HL-60/S4 treated with retinoic acid at 250 ng/mL for 4 days and 3 days (cell line): ENCODE measurements around the gene LCOR.
"Not testable (repeated sequence)": the region's sequence is repeated elsewhere in the genome, so short reads cannot be mapped to it uniquely, and the experiment has no call there.

Source experiments
- in situ Hi-C: fragments of 300-500 bp; cut with MboI; formaldehyde crosslinking; loops from 2 replicates; pipeline ENCODE4 v1.7.0; 2022; ENCODE audit warnings: low sequenced_read_pairs

The LCOR gene

DNA sequence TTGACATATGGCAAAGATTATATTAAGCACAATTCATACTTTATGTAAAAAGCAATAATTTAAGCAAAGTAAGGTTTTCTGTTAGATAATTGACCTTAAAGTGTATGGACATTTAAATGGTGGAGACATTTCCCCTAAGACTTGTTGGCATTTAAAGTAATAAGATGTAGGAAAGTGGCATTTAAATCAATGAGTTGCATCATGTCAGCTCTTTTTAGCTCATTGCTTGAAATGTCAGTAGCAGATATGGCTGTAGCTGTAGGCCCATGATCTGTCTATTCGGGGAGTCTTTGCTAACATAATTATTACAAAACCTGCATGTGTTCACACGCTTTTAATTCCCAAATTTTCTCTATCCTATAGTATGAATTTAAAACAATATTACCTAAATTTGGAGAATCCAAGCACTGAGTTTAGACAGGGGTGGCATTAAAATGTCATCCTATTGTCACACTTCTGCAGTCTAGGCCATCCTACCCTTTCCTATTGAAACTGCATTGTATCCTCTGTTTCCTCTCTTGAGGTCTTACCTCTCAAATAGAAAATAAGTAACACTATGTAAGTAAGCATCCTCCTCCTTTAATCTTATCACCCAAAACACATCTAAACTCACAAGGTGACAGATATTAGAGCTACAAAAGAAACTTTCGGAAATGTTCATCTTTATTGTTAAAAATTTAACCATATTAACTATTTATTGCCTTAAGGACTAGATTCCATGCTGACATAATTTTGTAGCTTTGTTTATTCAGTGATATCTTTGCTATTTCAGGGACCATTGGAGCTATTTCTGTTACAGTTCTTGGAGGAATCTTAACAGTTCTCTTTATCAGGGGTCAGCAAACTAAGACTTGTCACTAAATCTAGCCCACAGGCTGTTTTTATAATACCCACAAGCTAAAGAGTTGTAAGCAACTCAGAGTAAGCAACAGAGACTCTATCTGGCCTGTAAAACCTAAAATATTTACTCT is 91.2 kb downstream of the LCOR start:
- in situ Hi-C loops = no loop called here

DNA sequence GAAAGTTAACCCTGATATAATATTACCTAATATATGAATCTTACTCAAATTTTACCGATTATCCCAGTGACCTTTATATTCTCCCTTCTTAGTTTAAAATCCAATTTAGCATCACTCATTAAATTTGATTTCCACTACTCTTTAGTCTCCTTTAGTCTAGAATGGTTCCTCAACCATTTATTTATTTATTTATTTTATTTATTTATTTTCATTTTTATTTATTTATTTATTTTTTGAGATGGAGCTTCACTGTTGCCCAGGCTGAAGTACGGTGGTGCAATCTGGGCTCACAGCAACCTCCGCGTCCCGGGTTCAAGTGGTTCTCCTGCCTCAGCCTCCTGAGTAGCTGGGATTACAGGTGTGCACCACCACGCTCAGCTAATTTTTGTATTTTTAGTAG is 92.8 kb downstream of the LCOR start:
- in situ Hi-C loops = no loop called here

GRCh38 chr10:96930469-96930868 is 98.4 kb downstream of the LCOR start:
- in situ Hi-C loops = no loop called here

GRCh38 chr10:96935148-96935547 is 103.0 kb downstream of the LCOR start:
- in situ Hi-C loops = no loop called here

- in situ Hi-C loops = no loop called here
Measured at GRCh38 chr10:96935810-96936209, 103.7 kb downstream of the LCOR start.

DNA sequence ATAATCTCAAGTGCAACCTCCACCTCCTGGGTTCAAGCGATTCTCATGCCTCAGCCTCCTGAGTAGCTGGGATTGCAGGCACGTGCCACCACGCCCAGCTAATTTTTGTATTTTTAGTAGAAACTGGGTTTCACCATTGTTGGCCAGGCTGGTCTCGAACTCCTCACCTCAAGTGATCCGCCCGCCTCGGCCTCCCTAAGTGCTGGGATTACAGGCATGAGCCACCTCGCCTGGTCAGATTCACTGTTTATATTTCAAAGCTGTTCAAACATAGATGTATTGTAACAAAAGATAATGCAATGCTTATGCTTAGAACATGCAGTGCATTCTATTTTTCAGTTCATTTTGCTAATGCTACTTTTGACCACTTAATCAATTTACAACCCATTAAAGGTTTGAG is 111.1 kb downstream of the LCOR start:
- in situ Hi-C loops = not testable (repeated sequence)

DNA sequence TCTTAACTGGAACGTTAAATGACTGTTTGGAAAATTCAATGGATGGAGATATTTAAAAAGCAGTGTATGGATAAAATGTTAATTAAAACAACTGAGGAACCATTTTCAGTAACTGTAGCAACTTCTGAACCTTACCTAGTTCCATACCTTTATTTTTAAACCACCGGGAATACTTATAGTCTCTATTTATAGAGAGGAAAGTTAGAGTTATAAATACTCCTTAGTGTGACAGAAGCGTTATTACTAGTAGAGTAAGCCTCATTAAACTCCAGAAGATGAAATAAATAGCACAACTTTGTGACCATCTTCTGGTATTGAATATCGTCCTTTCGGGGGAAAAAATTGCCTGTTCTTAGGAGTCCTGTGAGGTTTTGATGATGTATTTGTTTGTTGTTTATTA is 114.9 kb downstream of the LCOR start:
- in situ Hi-C loops = no loop called here

- in situ Hi-C loops = no loop called here
Measured at GRCh38 chr10:96949039-96949683, 117.1 kb downstream of the LCOR start.

- in situ Hi-C loops = no loop called here
Measured at GRCh38 chr10:96951954-96952353, 119.9 kb downstream of the LCOR start.

GRCh38 chr10:96955794-96956193 is 123.7 kb downstream of the LCOR start:
- in situ Hi-C loops = no loop called here

DNA sequence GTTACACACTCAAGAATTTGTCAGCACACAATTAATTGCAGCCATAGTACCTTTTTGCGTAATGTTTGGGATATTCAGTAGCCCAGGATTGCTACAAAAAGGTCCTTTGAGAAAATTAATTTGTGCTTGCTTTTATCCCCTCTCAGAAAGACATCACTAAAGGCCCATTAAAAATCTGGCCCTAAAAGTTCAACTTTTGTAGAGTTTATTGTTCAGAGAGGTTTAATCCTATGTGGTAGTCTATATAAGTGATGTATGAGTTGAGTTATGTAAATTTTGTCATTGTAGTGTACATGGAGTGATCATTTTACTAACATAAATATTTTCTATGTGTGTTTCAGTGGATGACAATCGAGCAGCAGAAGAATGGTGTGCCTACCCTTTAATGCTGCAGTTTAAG is 126.0 kb downstream of the LCOR start:
- in situ Hi-C loops = no loop called here

- in situ Hi-C loops = no loop called here
Measured at GRCh38 chr10:96959733-96960132, 127.6 kb downstream of the LCOR start.

DNA sequence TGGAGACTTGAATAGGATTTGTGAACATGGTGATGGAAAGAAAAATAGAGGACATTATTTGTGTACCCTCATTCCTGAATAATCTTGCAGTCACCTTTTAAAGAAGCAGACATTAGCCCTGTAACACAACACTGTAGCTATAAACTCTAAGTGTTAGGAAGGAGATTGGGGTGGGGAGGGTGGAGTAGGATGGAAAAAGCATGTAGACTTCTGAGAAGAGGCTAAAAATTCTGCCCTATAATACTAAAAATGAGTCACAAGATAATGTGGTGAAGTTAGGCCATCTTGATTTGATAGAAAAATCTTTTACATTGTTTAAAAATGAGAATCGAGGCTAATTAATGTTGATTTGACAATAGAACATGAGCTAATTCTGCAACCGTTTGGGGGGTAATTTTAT is 128.8 kb downstream of the LCOR start:
- in situ Hi-C loops = no loop called here

GRCh38 chr10:96964131-96964530 is 132.0 kb downstream of the LCOR start:
- in situ Hi-C loops = no loop called here

DNA sequence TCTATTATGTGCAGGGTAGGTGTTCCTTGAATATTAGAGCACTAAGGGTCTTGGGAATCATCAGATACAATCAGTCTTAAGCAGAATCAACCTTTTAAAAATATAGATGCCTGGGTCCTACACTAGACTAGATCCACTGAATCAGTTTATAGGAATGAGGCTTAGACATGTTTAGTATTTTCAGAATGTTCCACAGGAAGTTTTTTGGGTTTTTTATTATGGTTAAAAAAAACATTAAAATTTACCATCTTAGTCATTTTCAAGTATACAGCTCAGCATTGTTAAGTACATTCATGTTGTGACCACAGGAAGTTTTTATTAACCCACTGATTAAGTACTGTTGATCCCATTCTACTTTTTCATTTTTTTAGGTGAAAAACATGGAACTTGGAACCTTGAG is 135.7 kb downstream of the LCOR start:
- in situ Hi-C loops = no loop called here

GRCh38 chr10:96968682-96969423 is 136.8 kb downstream of the LCOR start:
- in situ Hi-C loops = no loop called here

- in situ Hi-C loops = no loop called here
Measured at GRCh38 chr10:96971324-96971723, 139.2 kb downstream of the LCOR start.

- in situ Hi-C loops = no loop called here
Measured at GRCh38 chr10:96972264-96972663, 140.2 kb downstream of the LCOR start.

DNA sequence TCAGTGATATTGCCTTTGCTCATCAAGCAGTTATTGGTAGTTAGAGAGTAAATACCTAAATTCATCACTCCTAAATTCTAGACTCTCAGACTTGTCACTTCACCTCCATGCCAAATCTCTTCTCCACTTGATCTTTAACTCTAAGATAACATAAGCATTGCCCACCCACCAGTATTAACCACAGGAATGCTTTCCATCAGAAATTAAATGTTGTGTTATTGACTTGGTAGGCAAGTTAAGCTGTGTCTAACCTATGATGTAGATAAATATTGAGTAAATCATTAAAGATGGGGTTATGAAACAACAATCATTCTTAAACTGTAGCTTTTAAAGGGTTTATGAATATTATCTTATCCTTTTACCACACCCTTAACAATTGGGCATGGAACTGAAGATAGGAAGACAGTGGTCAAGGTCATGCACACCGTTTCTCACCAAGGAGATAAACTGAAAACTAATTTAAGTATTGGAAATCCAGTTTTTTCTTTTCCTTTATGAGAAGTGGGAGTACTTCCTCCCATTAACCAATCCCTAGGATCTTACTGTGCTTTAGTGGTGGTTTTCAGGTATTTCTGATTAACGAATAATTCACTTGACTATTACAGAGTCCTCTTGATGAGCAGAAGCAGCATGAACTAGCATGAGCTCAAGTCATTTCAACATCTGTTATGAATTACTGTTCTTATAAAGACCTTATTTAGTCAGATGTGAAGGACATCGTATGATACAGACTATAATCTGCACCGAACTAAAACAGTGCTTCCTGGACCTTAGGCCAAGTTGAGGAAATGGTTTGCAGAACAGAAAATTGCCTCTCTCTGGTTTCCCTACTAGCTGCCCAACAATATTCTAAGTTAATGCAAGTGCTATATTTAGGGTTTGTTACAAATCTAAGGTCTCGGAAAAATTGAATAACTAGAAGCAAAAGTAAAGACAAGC is 142.0 kb downstream of the LCOR start:
- in situ Hi-C loops = no loop called here

DNA sequence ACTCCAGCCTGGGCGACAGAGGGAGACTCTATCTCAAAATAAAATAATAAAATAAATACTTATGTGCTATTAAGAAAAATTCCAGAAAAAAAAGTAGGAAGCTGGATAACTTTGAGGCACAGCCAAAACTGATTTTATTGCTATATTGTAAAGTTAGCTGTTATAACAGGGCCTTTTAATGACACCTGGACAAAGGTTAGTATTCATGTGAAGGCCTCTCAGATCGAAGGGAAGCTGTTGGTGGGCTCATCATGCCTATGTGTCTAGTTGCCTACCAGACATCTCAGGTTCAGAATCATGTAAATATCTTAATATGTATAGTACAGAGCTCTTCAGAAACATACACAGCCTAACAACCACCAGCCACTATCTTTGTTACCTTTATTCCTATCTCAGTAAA is 143.0 kb downstream of the LCOR start:
- in situ Hi-C loops = no loop called here
